Right lobe of liver (tissue), 4 donors: ENCODE results near the gene TULP1.

ENCODE experiments used
- CTCF ChIP-seq, 4 donors: fragments of 200-600 bp in 3 of 4; fragments of 450-650 bp in 1 of 4; IDR thresholded peaks; one replicate each; pipeline versions ENCODE4 v1.5.1 to v1.8.0; 2016 to 2022; ENCODE audit warnings: antibody characterized with exemption in 4 of 4, mild to moderate bottlenecking in 2 of 4
- POLR2A ChIP-seq: fragments of 450-650 bp; IDR thresholded peaks from one replicate; pipeline ENCODE4 v1.6.1; 2017; ENCODE audit warnings: antibody characterized with exemption, mild to moderate bottlenecking
- donor health status: DM: no; HTN: no; CAD: no.
- donor health status: DM: no; HTN: no; CAD: no.
- donor health status: DM: no; HTN: yes; CAD: no.

- no peak for TF ChIP-seq POLR2A
- no peak for TF ChIP-seq CTCF (IDR thresholded peaks at IDR 0.05)
These were observed 61.1 kb downstream of the TULP1 start for GRCh38 chr6:35451354-35452182.
